Stromal cell of bone marrow (primary cell): Measurements from ENCODE around the gene HEATR9.
A peak's percentile ranks its signal among the peaks of the same experiment; 100 is the strongest.

Source experiments
- DNase-seq: peaks from one replicate; pipeline ENCODE4 v3.0.0-alpha.2; 2012; ENCODE audit warnings: low read depth

Gene HEATR9

GRCh38 chr17:35808962-35809854 lies 59.5 kb downstream of the HEATR9 start, which contains the start of gene TAF15:
TSS of gene TAF15 (plus strand) at chr17:35809484. CDS start at chr17:35809570, 86 bp downstream.
- peak; percentile 99 for DNase-seq

GRCh38 chr17:35808240-35808961 lies 60.3 kb downstream of the HEATR9 start:
- DNase-seq: no peak

DNA sequence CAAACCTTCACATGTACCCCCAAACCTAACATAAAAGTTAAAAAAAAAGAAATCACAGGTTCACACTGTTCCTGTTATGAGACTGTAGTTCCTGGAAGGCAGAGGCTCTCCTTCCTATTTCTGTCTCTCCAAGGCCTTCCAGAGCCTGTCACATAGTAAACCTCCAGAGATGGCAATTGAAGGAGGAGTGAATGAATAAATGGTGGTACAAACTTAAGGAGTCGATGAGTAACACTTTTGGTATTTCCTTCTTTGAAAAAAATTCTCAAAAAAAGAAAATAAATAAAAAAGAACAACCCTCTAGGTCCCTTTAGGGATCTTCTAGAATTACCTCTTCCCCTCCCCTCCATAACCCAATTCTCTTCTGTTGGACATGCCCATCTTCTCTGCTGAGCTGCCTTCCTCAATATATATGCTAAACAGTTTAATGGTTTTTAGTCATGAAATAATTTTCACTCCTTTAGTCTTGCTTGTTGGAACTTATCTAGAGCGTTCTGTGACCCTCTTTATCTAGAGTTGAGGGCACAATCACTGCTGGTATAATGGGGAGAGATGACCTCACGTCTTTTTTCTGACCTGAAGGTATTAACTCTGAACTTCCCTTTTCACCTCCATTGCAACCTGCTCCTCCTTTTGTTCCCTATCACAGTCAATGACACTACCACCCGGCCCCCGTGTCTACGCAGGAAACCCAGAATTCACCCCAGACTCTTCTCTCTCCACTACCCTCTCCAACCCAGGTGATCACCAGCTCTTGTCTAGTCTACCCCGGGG lies 61.1 kb downstream of the HEATR9 start:
- DNase-seq: no peak
